H1 (cell line): ENCODE measurements around the gene CTPS1. TPM values are rescaled to one million over a fixed set of nuclear protein-coding genes. Genes with fewer than 3 reads are reported as not detected.

Experiments used
- CTCF ChIA-PET: fragments of 300-600 bp; sonication (Branson Sonifier 250); formaldehyde crosslinking; loops from one replicate; lab custom pipeline; 2021; ENCODE audit not compliant: partially characterized antibody; lab: Charles Lee
- POLR2A ChIA-PET: fragments of 300-600 bp; sonication (Branson Sonifier 250); formaldehyde crosslinking; loops from one replicate; lab custom pipeline; 2021; ENCODE audit warnings: inconsistent platforms; ENCODE audit not compliant: partially characterized antibody; lab: Charles Lee
- DNase-seq, 2 experiments: peaks; one replicate each; pipeline versions ENCODE4 v3.0.0 to v3.0.0-alpha.2; 2010 to 2022; ENCODE audit warnings: low spot score in 2 of 2, low read depth in 1 of 2, mixed read lengths in 1 of 2
- FAIRE-seq: peaks from 2 replicates; lab custom pipeline; 2011; peaks lifted over from hg19 to GRCh38; lab: Jason Lieb, UNC
- H2AFZ ChIP-seq: 2 replicates; pipeline ENCODE4 v1.8.1; 2012; ENCODE audit warnings: low read length, inconsistent platforms
- H2AK5ac ChIP-seq: 2 replicates; pipeline ENCODE4 v1.6.1; 2013; ENCODE audit warnings: low read depth, low read length
- H2BK120ac ChIP-seq: replicated peaks from 2 replicates; pipeline ENCODE3; 2013; ENCODE audit warnings: low read depth, low read length, inconsistent platforms
- H2BK12ac ChIP-seq: 2 replicates; pipeline ENCODE4 v1.6.1; 2013; ENCODE audit warnings: low read depth, low read length
- H2BK15ac ChIP-seq: 2 replicates; pipeline ENCODE4 v1.6.1; 2013; ENCODE audit warnings: low read length
- H2BK20ac ChIP-seq: 2 replicates; pipeline ENCODE4 v1.6.1; 2013; ENCODE audit warnings: low read length
- H2BK5ac ChIP-seq: 2 replicates; pipeline ENCODE4 v1.6.1; 2013; ENCODE audit warnings: low read depth, low read length
- H3K14ac ChIP-seq: 2 replicates; pipeline ENCODE4 v1.6.1; 2013; ENCODE audit warnings: inconsistent platforms; ENCODE audit not compliant: insufficient read length
- H3K18ac ChIP-seq: 2 replicates; pipeline ENCODE4 v1.6.1; 2013; ENCODE audit warnings: low read length; ENCODE audit errors: extremely low read depth
- H3K23ac ChIP-seq: 2 replicates; pipeline ENCODE4 v1.6.1; 2013; ENCODE audit warnings: inconsistent platforms; ENCODE audit not compliant: insufficient read length
- H3K23me2 ChIP-seq: 2 replicates; pipeline ENCODE4 v1.6.1; 2013; ENCODE audit warnings: low read depth, low read length
- H3K27ac ChIP-seq: 2 replicates; pipeline ENCODE4 v1.6.1; 2011; ENCODE audit warnings: low read depth, low read length, inconsistent platforms
- H3K27me3 ChIP-seq, 4 experiments: replicated peaks in 1 of 4; 1 replicate in 1 of 4; 2 replicates in 3 of 4; pipeline versions ENCODE4 v1.6.1 to v1.8.1; 2011 to 2013; ENCODE audit warnings: low read length in 3 of 4, mild to moderate bottlenecking in 3 of 4, inconsistent platforms in 2 of 4, mixed read lengths in 2 of 4, moderate library complexity in 1 of 4; ENCODE audit not compliant: control insufficient read depth in 3 of 4, insufficient read depth in 3 of 4; ENCODE audit errors: extremely low read depth in 1 of 4
- H3K36me3 ChIP-seq, 4 experiments: 2 replicates each; pipeline versions ENCODE4 v1.6.1 to v1.8.1; 2011 to 2013; ENCODE audit warnings: mild to moderate bottlenecking in 4 of 4, low read length in 3 of 4, moderate library complexity in 2 of 4, control low read depth in 1 of 4, inconsistent platforms in 1 of 4; ENCODE audit not compliant: insufficient read depth in 4 of 4, control insufficient read depth in 2 of 4
- H3K4ac ChIP-seq: replicated peaks from 2 replicates; pipeline ENCODE3; 2013; ENCODE audit warnings: low read length, low read depth, mixed read lengths, inconsistent platforms; ENCODE audit not compliant: insufficient read length
- H3K4me1 ChIP-seq, 4 experiments: replicated peaks in 1 of 4; 1 replicate in 1 of 4; 2 replicates in 3 of 4; pipeline versions ENCODE4 v1.6.1 to v1.8.1; 2011 to 2013; ENCODE audit warnings: low read length in 3 of 4, inconsistent platforms in 2 of 4, mixed read lengths in 1 of 4; ENCODE audit not compliant: insufficient read depth in 4 of 4, control insufficient read depth in 3 of 4
- H3K4me2 ChIP-seq, 2 experiments: 2 replicates each; pipeline versions ENCODE4 v1.6.1 to v1.8.1; 2011 to 2013; ENCODE audit warnings: low read depth in 2 of 2, low read length in 2 of 2, control low read depth in 1 of 2, inconsistent platforms in 1 of 2, mild to moderate bottlenecking in 1 of 2; ENCODE audit not compliant: insufficient read depth in 1 of 2
- H3K4me3 ChIP-seq, 4 experiments: fragments of 200-600, 300-600 bp in 1 of 4; sonication (generic), shearing (Covaris generic), sonication (Bioruptor Twin) in 1 of 4; 2 replicates each; pipeline versions ENCODE4 v1.5.1 to v1.8.1; 2011 to 2016; ENCODE audit warnings: low read length in 4 of 4, low read depth in 3 of 4, control low read depth in 2 of 4, inconsistent platforms in 2 of 4, mild to moderate bottlenecking in 2 of 4, mixed read lengths in 1 of 4, moderate library complexity in 1 of 4; ENCODE audit not compliant: insufficient read depth in 2 of 4; ENCODE audit errors: extremely low read depth in 1 of 4
- H3K56ac ChIP-seq: replicated peaks from 2 replicates; pipeline ENCODE3; 2013; ENCODE audit warnings: low read depth, mild to moderate bottlenecking, mixed read lengths, low read length, inconsistent platforms; ENCODE audit not compliant: insufficient read length
- H3K79me1 ChIP-seq: 2 replicates; pipeline ENCODE4 v1.6.1; 2013; ENCODE audit warnings: low read depth, low read length, control low read depth
- H3K79me2 ChIP-seq, 2 experiments: 2 replicates each; pipeline versions ENCODE4 v1.6.1 to v1.8.1; 2012 to 2013; ENCODE audit warnings: low read length in 2 of 2, mild to moderate bottlenecking in 2 of 2, inconsistent platforms in 1 of 2; ENCODE audit not compliant: insufficient read depth in 2 of 2, control insufficient read depth in 1 of 2
- H3K9ac ChIP-seq, 4 experiments: replicated peaks in 1 of 4; 1 replicate in 1 of 4; 2 replicates in 3 of 4; pipeline versions ENCODE4 v1.6.1 to v1.8.1; 2011 to 2013; ENCODE audit warnings: low read depth in 3 of 4, low read length in 3 of 4, control low read depth in 2 of 4, mild to moderate bottlenecking in 2 of 4, moderate library complexity in 2 of 4, inconsistent platforms in 1 of 4; ENCODE audit errors: extremely low read depth in 1 of 4
- H3K9me3 ChIP-seq, 2 experiments: 2 replicates each; pipeline versions ENCODE4 v1.6.1 to v1.8.1; 2012 to 2013; ENCODE audit warnings: mild to moderate bottlenecking in 2 of 2, moderate library complexity in 2 of 2, control low read depth in 1 of 2, inconsistent platforms in 1 of 2, low read depth in 1 of 2, low read length in 1 of 2, mixed read lengths in 1 of 2; ENCODE audit not compliant: insufficient read depth in 2 of 2
- H4K20me1 ChIP-seq, 2 experiments: replicated peaks in 1 of 2; 2 replicates each; pipeline versions ENCODE3 to v1.8.1; 2011 to 2013; ENCODE audit warnings: inconsistent platforms in 2 of 2, low read length in 2 of 2, mild to moderate bottlenecking in 1 of 2; ENCODE audit not compliant: insufficient read depth in 2 of 2, control insufficient read depth in 1 of 2
- H4K5ac ChIP-seq: 2 replicates; pipeline ENCODE4 v1.6.1; 2013; ENCODE audit warnings: low read length, low read depth, mixed read lengths, inconsistent platforms; ENCODE audit not compliant: insufficient read length
- H4K8ac ChIP-seq: 2 replicates; pipeline ENCODE4 v1.8.0; 2013; ENCODE audit warnings: mild to moderate bottlenecking, moderate library complexity, low read length, inconsistent platforms; ENCODE audit not compliant: insufficient read depth; ENCODE audit errors: extremely low read depth
- H4K91ac ChIP-seq: replicated peaks from 2 replicates; pipeline ENCODE3; 2013; ENCODE audit warnings: low read length, mixed read lengths, inconsistent platforms; ENCODE audit not compliant: insufficient read length
- CHD1 ChIP-seq: IDR thresholded peaks from 2 replicates; pipeline ENCODE4 v1.6.1; 2012; ENCODE audit warnings: low read depth, low read length, improper control_type of control experiment
- EGR1 ChIP-seq: IDR thresholded peaks from 2 replicates; pipeline ENCODE4 v1.6.1; 2011; ENCODE audit warnings: low read depth, low read length, borderline replicate concordance
- FOSL1 ChIP-seq: IDR thresholded peaks from 2 replicates; pipeline ENCODE4 v1.6.1; 2011; ENCODE audit warnings: mild to moderate bottlenecking, low read depth, low read length, moderate library complexity; ENCODE audit not compliant: insufficient read depth
- GABPA ChIP-seq: IDR thresholded peaks from 2 replicates; pipeline ENCODE4 v1.6.1; 2011; ENCODE audit warnings: mild to moderate bottlenecking, low read length, moderate library complexity, borderline replicate concordance; ENCODE audit not compliant: insufficient read depth
- KDM4A ChIP-seq: IDR thresholded peaks from one replicate; pipeline ENCODE4 v1.7.1; 2012; ENCODE audit warnings: low read depth, mild to moderate bottlenecking, moderate library complexity, low read length, inconsistent platforms; ENCODE audit not compliant: severe bottlenecking
- MAFK ChIP-seq: IDR thresholded peaks from 2 replicates; pipeline ENCODE4 v1.6.1; 2012; ENCODE audit warnings: low read depth, mild to moderate bottlenecking, improper control_type of control experiment, low read length
- NANOG ChIP-seq: IDR thresholded peaks from 2 replicates; pipeline ENCODE4 v1.6.1; 2011; ENCODE audit warnings: low read length, low read depth, mild to moderate bottlenecking, inconsistent platforms; ENCODE audit not compliant: insufficient read depth, poor library complexity, severe bottlenecking
- RBBP5 ChIP-seq: IDR thresholded peaks from 2 replicates; pipeline ENCODE4 v1.7.1; 2012; ENCODE audit warnings: low read depth, mild to moderate bottlenecking, inconsistent platforms, low read length, moderate library complexity, borderline replicate concordance
- RXRA ChIP-seq: IDR thresholded peaks from 2 replicates; pipeline ENCODE4 v1.6.1; 2011; ENCODE audit warnings: low read depth, mild to moderate bottlenecking, low read length, moderate library complexity; ENCODE audit not compliant: insufficient read depth
- SIN3A ChIP-seq, 2 experiments: IDR thresholded peaks in 1 of 2; conservative IDR thresholded peaks in 1 of 2; 2 replicates each; pipeline ENCODE4 v1.6.1; 2011 to 2012; ENCODE audit warnings: low read length in 2 of 2, improper control_type of control experiment in 1 of 2, low read depth in 1 of 2, mild to moderate bottlenecking in 1 of 2
- SP2 ChIP-seq: IDR thresholded peaks from 2 replicates; pipeline ENCODE4 v1.6.1; 2012; ENCODE audit warnings: mild to moderate bottlenecking, low read length, inconsistent platforms
- TCF12 ChIP-seq: IDR thresholded peaks from 2 replicates; pipeline ENCODE4 v1.6.1; 2011; ENCODE audit warnings: low read depth, mild to moderate bottlenecking, low read length
- WGBS, 2 experiments: shearing (Covaris generic) in 1 of 2; methylation state at CpG; one replicate each; pipeline versions ENCODE4 v1.1.6 to v1.1.7; 2013 to 2015; ENCODE audit warnings: low lambda C conversion rate in 2 of 2, mixed read lengths in 2 of 2, inconsistent platforms in 1 of 2, low coverage in 1 of 2, missing lambda C conversion rate in 1 of 2; ENCODE audit not compliant: insufficient replicate concordance in 2 of 2, insufficient coverage in 1 of 2, insufficient read length in 1 of 2; ENCODE audit errors: extremely low coverage in 1 of 2, missing lambda C conversion rate in 1 of 2; 5-methylcytosine and 5-hydroxymethylcytosine counted together
- polyA plus RNA-seq, 7 experiments: library from polyadenylated mRNA; depleted of rRNA in 3 of 7; stranded (reverse) in 5 of 7; unstranded in 2 of 7; fragments of >200 nt in 5 of 7; fragments of 200-250 nt in 2 of 7; gene quantifications; 1 replicate in 5 of 7; 2 replicates in 1 of 7; 4 replicates in 1 of 7; pipeline versions ENCODE4 v1.2.1 to v1.2.3, GENCODE V29; 2011 to 2013; ENCODE audit warnings: missing spikeins in 2 of 7, mixed read lengths in 2 of 7
- total RNA-seq: library from RNA; stranded (reverse); fragmentation: NEBNext Ultra II Directional; extraction: Animal tissue kit (Norgen Biotek cat#: 25700); gene quantifications from 2 replicates; pipeline ENCODE4 v1.2.1, GENCODE V29; 2021
- TF ChIP-seq, protein P1 (sequence below): IDR thresholded peaks from 2 replicates; pipeline ENCODE4 v1.6.1; 2011; ENCODE audit warnings: low read depth, mild to moderate bottlenecking, low read length; ENCODE audit not compliant: insufficient read depth

Gene CTPS1
- total and polyA plus RNA-seq, 2 of the 8 experiments (the other 6 are each of a cell fraction or from before 2014, with no cell fraction given) = 35.5 to 103 TPM

DNA sequence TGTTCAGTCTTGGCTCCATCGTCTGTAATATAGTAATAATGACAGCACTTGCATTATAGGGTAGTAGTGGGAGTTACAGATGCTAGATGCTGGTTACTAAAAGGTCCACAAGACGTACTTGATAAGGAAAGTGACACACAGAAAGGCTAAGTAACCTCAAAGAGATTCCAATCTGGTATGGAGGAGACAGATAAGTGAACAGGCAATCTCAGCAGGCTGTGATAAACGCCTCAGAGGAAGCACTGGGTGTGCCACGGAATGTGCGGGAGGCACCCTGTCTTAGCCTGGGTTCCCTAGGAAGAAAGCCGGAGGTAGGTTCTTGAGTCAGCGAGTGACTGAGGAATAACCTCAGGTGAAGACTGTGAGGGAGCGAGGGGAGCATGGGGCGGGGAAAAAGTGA, 4.6 kb upstream of the CTPS1 start:
- Histone ChIP-seq H3K18ac (no peak overlapping the region), H3K23me2 (peaks cover 5% of the 10 kb centered on the region; the same call in 1 of the 2 replicates), H3K4ac (no peak overlapping the region), H3K9ac (no peak overlapping the region), H3K27me3 (no peaks in the 10 kb centered on the region), H3K14ac (no peak overlapping the region), H3K36me3 (no peaks in the 10 kb centered on the region), H4K5ac (no peak overlapping the region), H4K91ac (no peak overlapping the region), H2AFZ (no peak overlapping the region), H3K4me1 (0 out of 7 replicates have a peak, but pooled peaks cover 0 to 3% (median 0%) of the 10 kb centered on the region in 4 experiments), H3K23ac (no peak overlapping the region), H3K27ac (no peak overlapping the region), H2BK120ac (no peak overlapping the region), H3K79me2 (no peaks in the 10 kb centered on the region), H2BK15ac (no peak overlapping the region), H2BK5ac (no peak overlapping the region), H2AK5ac (no peak overlapping the region), H3K4me3 (no peak overlapping the region), H4K8ac (no peak overlapping the region), H4K20me1 (no peaks in the 10 kb centered on the region), H3K4me2 (no peak overlapping the region), H2BK12ac (no peak overlapping the region), H2BK20ac (no peak overlapping the region), H3K79me1 (no peaks in the 10 kb centered on the region), H3K9me3 (no peaks in the 10 kb centered on the region), H3K56ac (no peak overlapping the region)
- 82% methylated on average over 9 of the region's 9 CpGs; no CpG with 5 or more reads in 1 of the 2 experiments for WGBS, 2 experiments
- ChIA-PET POLR2A (interaction anchor here (1.0 to 1.2 kb wide), 3 partner anchors 10 to 48 kb away, joined by 3 to 5 read pairs (median 5); no protein-coding TSS in a partner anchor), CTCF (interaction anchor here (1.0 to 1.1 kb wide), 2 partner anchors 22 to 203 kb away, joined by 3 read pairs; no protein-coding TSS in a partner anchor)
- DNase-seq (no peak), FAIRE-seq (no peak)
- TF ChIP-seq SP2 (no peak), FOSL1 (no peak), RXRA (no peak), TCF12 (no peak), GABPA (no peak), EGR1 (no peak), MAFK (no peak), RBBP5 (no peak), KDM4A (no peak), CHD1 (no peak), NANOG (no peak), SIN3A (conservative IDR thresholded peaks at IDR 0.05 in 1 of 2, IDR thresholded peaks at IDR 0.05 in 1 of 2; ENCODE audit: low read depth in 1 of 2, low read length in 2 of 2) (no peak)
- TF ChIP-seq, protein P1, sequence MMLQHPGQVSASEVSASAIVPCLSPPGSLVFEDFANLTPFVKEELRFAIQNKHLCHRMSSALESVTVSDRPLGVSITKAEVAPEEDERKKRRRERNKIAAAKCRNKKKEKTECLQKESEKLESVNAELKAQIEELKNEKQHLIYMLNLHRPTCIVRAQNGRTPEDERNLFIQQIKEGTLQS = no peak
